Psoas muscle (tissue), 8 donors: Measurements from ENCODE around the gene SYNPO2. TPM values are rescaled to one million over a fixed set of nuclear protein-coding genes. Genes with fewer than 3 reads are reported as not detected.

Experiments used
- ATAC-seq, 4 donors: fragments of 200-7000 bp; cut with Tn5 transposase; one replicate each; pipeline ENCODE4 v1.9.1; 2020; ENCODE audit warnings: moderate library complexity in 3 of 4, mild to moderate bottlenecking in 2 of 4
- DNase-seq, 2 donors: peaks; one replicate each; pipeline ENCODE4 v3.0.0-alpha.2; 2020
- H3K27ac ChIP-seq: fragments of 200-600 bp; one replicate; pipeline ENCODE4 v1.8.0; 2022
- H3K27me3 ChIP-seq, 3 donors: fragments of 200-600 bp in 1 of 3; one replicate each; pipeline versions ENCODE4 v1.6.1 to v1.8.0; 2013 to 2022; ENCODE audit warnings: low read length in 2 of 3, mild to moderate bottlenecking in 2 of 3, moderate library complexity in 1 of 3; ENCODE audit not compliant: insufficient read depth in 3 of 3
- H3K36me3 ChIP-seq, 2 donors: fragments of 200-600 bp in 1 of 2; one replicate each; pipeline versions ENCODE4 v1.6.1 to v1.8.0; 2013 to 2022; ENCODE audit warnings: low read depth in 1 of 2, mild to moderate bottlenecking in 1 of 2, moderate library complexity in 1 of 2; ENCODE audit not compliant: insufficient read depth in 1 of 2
- H3K4me1 ChIP-seq: fragments of 200-600 bp; one replicate; pipeline ENCODE4 v1.8.0; 2022
- H3K4me3 ChIP-seq: fragments of 200-600 bp; one replicate; pipeline ENCODE4 v1.8.0; 2022; ENCODE audit warnings: mild to moderate bottlenecking
- H3K9me3 ChIP-seq: fragments of 200-600 bp; one replicate; pipeline ENCODE4 v1.8.0; 2022
- WGBS, 3 donors: extraction: QIAGEN DNeasy Blood & Tissue Kit; methylation state at CpG; one replicate each; pipeline versions ENCODE4 v1.1.6 to v1.1.7; 2013; 5-methylcytosine and 5-hydroxymethylcytosine counted together
- intact Hi-C, 2 donors: fragments of 100-400 bp; cut with DNase I; formaldehyde crosslinking; loops; one replicate each; pipeline versions ENCODE4 v1.11.0 to v1.14.2; 2022
- polyA plus RNA-seq, 3 donors: library from polyadenylated mRNA; stranded (reverse); fragments of 200-250 nt; gene quantifications; one replicate each; pipeline ENCODE4 v1.2.3, GENCODE V29; 2013
- total RNA-seq, 4 donors: library from RNA; stranded (reverse); fragmentation: NEBNext Ultra II Directional in 2 of 4; extraction: Animal tissue kit (Norgen Biotek cat#: 25700) in 2 of 4; gene quantifications; one replicate each; pipeline versions ENCODE4 v1.2.1 to v1.2.4, GENCODE V29; 2021 to 2023
- TF ChIP-seq, protein P1 (sequence below): fragments of 200-600 bp; IDR thresholded peaks from one replicate; pipeline ENCODE4 v1.8.0; 2022; ENCODE audit warnings: antibody characterized with exemption
- donor health status: healthy with polysubstance abuse.
- donor health status: DM: no; HTN: no; CAD: no; lungs with moderate emphysema.
- donor health status: Bipolar disorder and iron deficiency.
- donor health status: healthy.
- donor health status: DM: yes; HTN: yes; CAD: no.
- donor health status: DM: no; HTN: no; CAD: no.
- donor health status: DM: no; HTN: no; CAD: no.
- donor health status: DM: yes; HTN: yes; CAD: no.

The SYNPO2 gene
- total and polyA plus RNA-seq, 7 donors: 35.7 to 2,858 (median 1,548) TPM

DNA sequence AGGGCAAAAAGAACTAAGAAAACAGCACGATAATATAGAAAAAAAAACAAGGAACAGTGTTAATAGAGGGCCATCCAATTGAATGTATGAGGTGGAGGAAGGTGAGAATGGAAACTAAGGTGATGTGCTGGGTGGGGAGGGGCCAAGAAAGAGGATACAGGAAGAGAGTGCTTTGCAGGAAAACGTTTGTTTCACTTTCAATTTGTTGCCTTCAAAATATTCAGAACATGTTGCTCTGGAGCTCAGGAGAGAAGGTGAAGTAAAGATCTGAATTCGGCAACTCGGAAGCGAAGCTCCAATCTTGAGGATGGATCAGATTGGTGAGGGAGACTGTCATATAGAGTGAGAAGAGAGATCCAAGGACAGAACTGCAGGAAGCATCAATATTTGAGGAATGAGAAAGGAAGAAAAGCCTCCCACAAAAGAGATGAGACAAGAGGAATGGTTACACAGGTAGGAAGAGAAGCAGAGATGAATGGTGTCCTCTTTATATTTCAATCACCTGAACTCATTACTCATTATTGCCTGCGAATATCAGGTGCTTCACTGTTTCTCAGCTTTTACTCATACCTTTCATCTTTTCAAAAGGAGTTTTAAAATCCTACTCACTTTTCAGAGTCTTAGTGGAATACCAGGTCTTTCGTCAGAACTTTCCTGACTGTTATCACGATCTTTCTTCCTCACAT lies 38.0 kb upstream of the SYNPO2 start:
- Histone ChIP-seq H3K4me3 (peak overlapping the region; percentile 53), H3K27ac (no peak overlapping the region)
- intact Hi-C loops: no loop called here

GRCh38 chr4:118857760-118858159 lies 30.9 kb upstream of the SYNPO2 start:
- no peaks in the 10 kb centered on the region for H3K36me3 ChIP-seq
- intact Hi-C loops: no loop called here
- no peaks in the 10 kb centered on the region for H3K9me3 ChIP-seq
- WGBS, 3 donors: 69 to 86% (median 77%) methylated on average over 2 of the region's 2 CpGs
- DNase-seq (no peak), ATAC-seq (no peak)
- H3K27me3 ChIP-seq: no peaks in the 10 kb centered on the region
- no peak overlapping the region for H3K27ac ChIP-seq
- TF ChIP-seq, protein P1, sequence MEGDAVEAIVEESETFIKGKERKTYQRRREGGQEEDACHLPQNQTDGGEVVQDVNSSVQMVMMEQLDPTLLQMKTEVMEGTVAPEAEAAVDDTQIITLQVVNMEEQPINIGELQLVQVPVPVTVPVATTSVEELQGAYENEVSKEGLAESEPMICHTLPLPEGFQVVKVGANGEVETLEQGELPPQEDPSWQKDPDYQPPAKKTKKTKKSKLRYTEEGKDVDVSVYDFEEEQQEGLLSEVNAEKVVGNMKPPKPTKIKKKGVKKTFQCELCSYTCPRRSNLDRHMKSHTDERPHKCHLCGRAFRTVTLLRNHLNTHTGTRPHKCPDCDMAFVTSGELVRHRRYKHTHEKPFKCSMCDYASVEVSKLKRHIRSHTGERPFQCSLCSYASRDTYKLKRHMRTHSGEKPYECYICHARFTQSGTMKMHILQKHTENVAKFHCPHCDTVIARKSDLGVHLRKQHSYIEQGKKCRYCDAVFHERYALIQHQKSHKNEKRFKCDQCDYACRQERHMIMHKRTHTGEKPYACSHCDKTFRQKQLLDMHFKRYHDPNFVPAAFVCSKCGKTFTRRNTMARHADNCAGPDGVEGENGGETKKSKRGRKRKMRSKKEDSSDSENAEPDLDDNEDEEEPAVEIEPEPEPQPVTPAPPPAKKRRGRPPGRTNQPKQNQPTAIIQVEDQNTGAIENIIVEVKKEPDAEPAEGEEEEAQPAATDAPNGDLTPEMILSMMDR: no peak
- no peaks in the 10 kb centered on the region for H3K4me1 ChIP-seq
- no peak overlapping the region for H3K4me3 ChIP-seq

More for the DNA sequence above, 38.0 kb upstream of the SYNPO2 start:
- TF ChIP-seq, protein P1: no peak
- ATAC-seq (no peak), DNase-seq (no peak)
- H3K9me3 ChIP-seq: no peaks in the 10 kb centered on the region
- no peaks in the 10 kb centered on the region for H3K4me1 ChIP-seq
- WGBS, 3 donors: 29 to 42% (median 34%) methylated on average over 8 of the region's 8 CpGs
- no peaks in the 10 kb centered on the region for H3K36me3 ChIP-seq
- H3K27me3 ChIP-seq: no peaks in the 10 kb centered on the region

GRCh38 chr4:118858779-118859178 lies 29.9 kb upstream of the SYNPO2 start:
- intact Hi-C loops: no loop called here
- ATAC-seq (no peak), DNase-seq (no peak)
- Histone ChIP-seq H3K36me3 (no peaks in the 10 kb centered on the region), H3K27me3 (no peaks in the 10 kb centered on the region), H3K4me1 (no peaks in the 10 kb centered on the region), H3K9me3 (no peaks in the 10 kb centered on the region), H3K4me3 (no peak overlapping the region), H3K27ac (no peak overlapping the region)
- 71 to 83% (median 72%) methylated on average over 2 of the region's 2 CpGs for WGBS, 3 donors
- TF ChIP-seq, protein P1: no peak

- Histone ChIP-seq H3K4me1 (peaks cover 2% of the 10 kb centered on the region), H3K4me3 (no peak overlapping the region), H3K36me3 (no peaks in the 10 kb centered on the region), H3K27me3 (no peaks in the 10 kb centered on the region), H3K27ac (no peak overlapping the region), H3K9me3 (no peaks in the 10 kb centered on the region)
- intact Hi-C loops: loop anchor here in 1 of 2 donors (10.0 kb wide), 1 partner anchor 90 kb away; no protein-coding TSS in a partner anchor
- ATAC-seq (peak; percentile 89 to 99 (median 96)), DNase-seq (no peak)
- WGBS, 3 donors: 5 to 14% (median 7%) methylated on average over 5 of the region's 5 CpGs
- TF ChIP-seq, protein P1: peak; percentile 67
These were observed 23.5 kb upstream of the SYNPO2 start for GRCh38 chr4:118865091-118865708.
